H1 (cell line): ENCODE data around the gene LAMC1.

Source experiments
- CEBPB ChIP-seq: IDR thresholded peaks from 2 replicates; pipeline ENCODE4 v1.6.1; 2012; ENCODE audit warnings: low read depth, low read length
- CTCF ChIP-seq, 3 experiments: IDR thresholded peaks; 1 replicate in 2 of 3; 2 replicates in 1 of 3; pipeline versions ENCODE4 v1.5.1 to v1.6.1; 2011; ENCODE audit warnings: low read length in 3 of 3, mild to moderate bottlenecking in 3 of 3, inconsistent platforms in 2 of 3, low read depth in 1 of 3, moderate library complexity in 1 of 3; ENCODE audit not compliant: insufficient read depth in 1 of 3; ENCODE audit errors: control extremely low read depth in 1 of 3
- EGR1 ChIP-seq: IDR thresholded peaks from 2 replicates; pipeline ENCODE4 v1.6.1; 2011; ENCODE audit warnings: low read depth, low read length, borderline replicate concordance
- EP300 ChIP-seq, 2 experiments: IDR thresholded peaks; 1 replicate in 1 of 2; 2 replicates in 1 of 2; pipeline ENCODE4 v1.6.1; 2011 to 2012; ENCODE audit warnings: low read depth in 2 of 2, low read length in 2 of 2, mild to moderate bottlenecking in 2 of 2, borderline replicate concordance in 1 of 2, inconsistent platforms in 1 of 2, moderate library complexity in 1 of 2
- EZH2 ChIP-seq: fragments of 200-600 bp; sonication (generic); IDR thresholded peaks from 2 replicates; pipeline ENCODE4 v1.7.1; 2012; ENCODE audit warnings: low read depth, mild to moderate bottlenecking, moderate library complexity, low read length, inconsistent platforms; ENCODE audit not compliant: severe bottlenecking
- GABPA ChIP-seq: IDR thresholded peaks from 2 replicates; pipeline ENCODE4 v1.6.1; 2011; ENCODE audit warnings: mild to moderate bottlenecking, low read length, moderate library complexity, borderline replicate concordance; ENCODE audit not compliant: insufficient read depth
- HDAC6 ChIP-seq: IDR thresholded peaks from one replicate; pipeline ENCODE4 v1.7.1; 2012; ENCODE audit warnings: low read depth, mild to moderate bottlenecking, inconsistent platforms, low read length, moderate library complexity
- KDM1A ChIP-seq: fragments of 200-600, 300-600 bp; sonication (generic); IDR thresholded peaks from 2 replicates; pipeline ENCODE4 v1.7.1; 2016; ENCODE audit warnings: mild to moderate bottlenecking, low read length, borderline replicate concordance
- MAX ChIP-seq: IDR thresholded peaks from 2 replicates; pipeline ENCODE4 v1.6.1; 2012; ENCODE audit warnings: inconsistent platforms
- POLR2A ChIP-seq, 2 experiments: IDR thresholded peaks; 1 replicate in 1 of 2; 2 replicates in 1 of 2; pipeline ENCODE4 v1.6.1; 2011; ENCODE audit warnings: low read depth in 2 of 2, low read length in 2 of 2, mild to moderate bottlenecking in 2 of 2; ENCODE audit errors: control extremely low read depth in 1 of 2
- POLR2AphosphoS5 ChIP-seq: IDR thresholded peaks from 2 replicates; pipeline ENCODE4 v1.6.1; 2011; ENCODE audit warnings: low read depth, low read length
- TAF7 ChIP-seq: optimal IDR thresholded peaks from 2 replicates; pipeline ENCODE3; 2011; ENCODE audit warnings: low read depth, mild to moderate bottlenecking, inconsistent platforms, low read length, moderate library complexity, borderline replicate concordance
- YY1 ChIP-seq: IDR thresholded peaks from 2 replicates; pipeline ENCODE4 v1.6.1; 2011; ENCODE audit warnings: low read depth, mild to moderate bottlenecking, low read length
- TF ChIP-seq, protein P1 (sequence below): IDR thresholded peaks from 2 replicates; pipeline ENCODE4 v1.6.1; 2012; ENCODE audit warnings: low read length, inconsistent platforms

DNA sequence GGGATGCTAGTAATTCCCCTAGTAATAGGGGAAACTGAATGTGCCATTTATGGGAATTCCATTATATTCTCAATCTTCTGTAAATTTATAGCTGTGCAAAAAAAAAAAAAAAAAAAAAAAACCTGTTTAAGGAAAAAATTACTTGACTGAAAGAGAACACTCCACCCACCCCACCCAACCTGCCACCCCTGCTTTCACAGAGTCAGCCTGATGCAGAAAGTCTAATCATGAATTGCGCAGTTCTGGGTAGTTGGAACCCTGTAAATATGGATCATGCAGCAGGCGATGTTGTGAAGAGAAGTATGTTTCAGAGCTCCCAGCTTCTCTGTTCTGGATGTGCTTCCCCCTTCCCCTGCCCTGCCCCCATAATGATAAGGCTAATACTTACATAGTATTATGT is 143.2 kb downstream of the LAMC1 start:
- no peak for TF ChIP-seq EGR1
- no peak for TF ChIP-seq POLR2A (IDR thresholded peaks at IDR 0.05; ENCODE audit: control extremely low read depth in 1 of 2, low read depth in 2 of 2, low read length in 2 of 2)
- no peak for TF ChIP-seq POLR2AphosphoS5
- TF ChIP-seq CTCF (IDR thresholded peaks at IDR 0.05; ENCODE audit: control extremely low read depth in 1 of 3, insufficient read depth in 1 of 3, low read depth in 1 of 3, low read length in 3 of 3) = no peak
- no peak for TF ChIP-seq EP300 (IDR thresholded peaks at IDR 0.05; ENCODE audit: borderline replicate concordance in 1 of 2, low read depth in 2 of 2, low read length in 2 of 2)
- TF ChIP-seq, protein P1, sequence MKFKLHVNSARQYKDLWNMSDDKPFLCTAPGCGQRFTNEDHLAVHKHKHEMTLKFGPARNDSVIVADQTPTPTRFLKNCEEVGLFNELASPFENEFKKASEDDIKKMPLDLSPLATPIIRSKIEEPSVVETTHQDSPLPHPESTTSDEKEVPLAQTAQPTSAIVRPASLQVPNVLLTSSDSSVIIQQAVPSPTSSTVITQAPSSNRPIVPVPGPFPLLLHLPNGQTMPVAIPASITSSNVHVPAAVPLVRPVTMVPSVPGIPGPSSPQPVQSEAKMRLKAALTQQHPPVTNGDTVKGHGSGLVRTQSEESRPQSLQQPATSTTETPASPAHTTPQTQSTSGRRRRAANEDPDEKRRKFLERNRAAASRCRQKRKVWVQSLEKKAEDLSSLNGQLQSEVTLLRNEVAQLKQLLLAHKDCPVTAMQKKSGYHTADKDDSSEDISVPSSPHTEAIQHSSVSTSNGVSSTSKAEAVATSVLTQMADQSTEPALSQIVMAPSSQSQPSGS = no peak
- TF ChIP-seq KDM1A = no peak
- TF ChIP-seq MAX = no peak
- TF ChIP-seq CEBPB = no peak
- TF ChIP-seq HDAC6 = no peak
- no peak for TF ChIP-seq EZH2
- no peak for TF ChIP-seq TAF7
- no peak for TF ChIP-seq YY1
- TF ChIP-seq GABPA = no peak
